Measurements from ENCODE around the gene VEGFA.

VEGFA gene

DNA sequence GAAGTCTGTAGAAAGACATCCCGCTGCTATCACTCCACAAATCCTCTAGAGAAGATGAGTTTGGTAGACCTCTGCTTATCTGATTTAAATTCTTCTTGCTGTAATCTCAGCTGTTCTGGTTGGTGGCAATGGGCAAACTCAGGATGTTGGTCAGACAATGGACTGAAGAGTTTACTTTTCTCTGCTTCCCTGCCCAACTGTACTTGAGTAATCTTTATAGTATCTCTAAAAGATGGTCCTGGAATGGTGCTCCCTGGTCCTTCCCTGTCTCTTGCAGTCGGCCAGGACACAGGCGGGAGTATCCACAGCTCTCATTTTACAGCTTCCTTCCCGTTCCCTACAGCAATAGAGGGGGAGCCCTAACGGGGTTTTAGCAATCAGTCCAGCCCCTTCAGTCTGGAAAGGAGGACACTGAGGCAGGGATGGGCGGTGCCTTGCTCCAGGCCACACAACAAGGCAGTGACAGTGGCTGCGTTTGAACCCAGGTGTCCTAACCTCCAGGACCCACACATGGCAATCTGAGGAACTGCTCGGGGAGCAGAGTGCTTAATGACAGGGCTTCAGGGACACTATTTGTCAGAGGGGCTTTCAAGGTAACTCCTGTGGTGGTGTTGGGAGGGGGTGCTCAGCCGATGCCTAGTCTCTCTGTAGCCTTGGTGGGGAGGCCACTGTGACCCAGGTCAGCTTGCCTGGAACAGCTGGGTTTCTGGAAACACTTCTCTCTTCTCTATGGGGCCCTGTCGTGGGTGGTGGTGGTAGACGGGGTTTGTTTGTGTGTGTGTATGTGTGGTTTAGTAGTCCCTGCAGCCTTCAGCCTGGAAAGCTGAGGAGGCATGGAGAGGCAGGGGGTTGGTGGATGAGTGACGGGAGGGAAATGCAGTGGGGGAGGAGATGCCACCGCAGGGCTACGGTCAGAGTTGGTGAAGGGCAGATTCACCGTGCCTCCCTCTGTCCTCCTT lies 9.5 kb upstream of the VEGFA start:
- DNase-seq, result peak; percentile 38

DNA sequence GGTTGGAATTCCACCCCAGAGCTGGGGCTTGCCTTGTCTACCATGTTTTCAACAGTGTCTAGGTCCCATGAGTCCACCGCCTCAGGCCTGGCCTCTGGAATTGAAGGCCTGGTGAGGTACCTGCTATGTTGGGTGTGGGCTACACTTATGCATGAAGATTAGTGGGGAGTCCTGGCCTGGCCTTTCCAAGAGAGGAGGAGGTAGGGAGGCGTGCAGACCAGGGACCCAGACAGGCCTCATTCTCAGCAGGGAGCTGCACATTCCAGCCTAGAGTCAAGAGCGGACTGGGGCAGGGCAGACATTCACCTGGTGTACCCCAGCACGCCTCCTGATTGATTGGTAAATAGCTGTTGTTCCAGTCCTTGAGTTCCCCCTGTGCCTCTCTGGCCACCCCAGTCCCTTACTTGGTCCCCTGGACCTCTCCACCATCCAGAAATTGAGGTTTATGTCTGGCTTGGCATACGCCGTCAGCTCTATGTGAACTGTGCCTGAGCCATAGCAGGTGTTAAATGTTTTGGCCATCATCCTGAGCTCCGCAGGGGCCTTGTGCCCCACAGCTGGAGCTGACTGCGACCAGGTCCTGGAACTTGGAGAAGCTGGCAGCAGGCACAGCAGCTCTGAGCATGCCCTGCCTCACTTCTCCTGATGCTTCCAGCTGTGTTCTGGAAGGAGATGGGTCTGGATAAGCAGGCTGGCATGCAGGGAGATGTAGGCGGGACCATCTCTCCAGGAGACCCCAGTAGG lies 8.2 kb upstream of the VEGFA start:
- peak; percentile 53 for DNase-seq

DNA sequence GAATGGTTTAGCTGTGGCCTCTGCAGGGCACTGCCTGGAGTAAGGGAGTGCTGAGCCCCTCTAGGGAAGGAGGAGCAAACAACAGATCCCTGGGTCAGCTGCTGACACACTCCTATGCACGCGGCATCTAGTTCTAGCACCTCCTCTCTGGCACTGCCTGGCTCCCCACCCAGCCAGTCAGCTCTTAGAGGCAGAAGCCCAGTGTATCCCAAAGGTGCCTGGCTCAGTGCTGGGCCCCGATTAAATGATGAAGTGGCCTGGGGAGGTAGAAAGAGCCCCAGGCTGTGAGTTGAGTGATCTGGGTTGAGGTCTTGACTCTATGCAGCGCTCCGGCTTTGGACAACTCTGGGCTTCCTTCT lies 7.6 kb upstream of the VEGFA start:
- DNase-seq, result no peak

DNA sequence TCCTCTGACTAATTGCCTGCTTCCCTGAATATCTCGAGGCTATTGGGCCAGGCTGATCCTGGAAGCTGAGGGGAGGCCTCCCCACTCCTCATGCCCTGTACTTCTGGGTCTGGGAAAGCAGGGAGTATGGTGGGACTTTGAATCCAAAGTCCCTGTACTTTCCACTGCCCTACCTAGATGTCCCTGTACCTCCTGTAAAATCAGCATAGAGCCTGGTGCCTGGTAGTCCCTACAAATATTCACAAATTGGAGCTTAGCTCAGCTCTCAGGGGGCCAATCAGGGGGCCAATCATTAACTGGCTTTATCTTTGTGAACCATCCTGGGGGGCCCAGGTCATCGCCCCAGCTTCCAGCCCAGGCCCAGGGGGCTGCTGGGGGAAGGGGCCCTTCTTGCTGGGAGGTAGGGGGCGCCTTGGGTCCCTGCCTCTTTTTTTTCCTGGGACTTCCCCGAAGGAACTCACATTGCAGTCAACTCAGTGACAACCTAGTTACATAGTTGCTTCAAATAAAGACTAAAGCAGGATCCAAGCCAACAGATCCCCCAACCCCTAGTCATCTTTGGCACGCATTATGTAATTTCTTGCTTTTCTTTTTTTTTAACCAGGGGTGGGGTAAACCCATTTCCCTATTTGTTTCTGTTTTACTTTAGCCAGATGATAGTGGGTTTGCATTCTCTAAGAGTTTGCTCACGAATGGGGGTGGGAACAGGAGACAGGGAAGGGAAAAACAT lies 6.9 kb upstream of the VEGFA start:
- peak; percentile 12 for DNase-seq

DNA sequence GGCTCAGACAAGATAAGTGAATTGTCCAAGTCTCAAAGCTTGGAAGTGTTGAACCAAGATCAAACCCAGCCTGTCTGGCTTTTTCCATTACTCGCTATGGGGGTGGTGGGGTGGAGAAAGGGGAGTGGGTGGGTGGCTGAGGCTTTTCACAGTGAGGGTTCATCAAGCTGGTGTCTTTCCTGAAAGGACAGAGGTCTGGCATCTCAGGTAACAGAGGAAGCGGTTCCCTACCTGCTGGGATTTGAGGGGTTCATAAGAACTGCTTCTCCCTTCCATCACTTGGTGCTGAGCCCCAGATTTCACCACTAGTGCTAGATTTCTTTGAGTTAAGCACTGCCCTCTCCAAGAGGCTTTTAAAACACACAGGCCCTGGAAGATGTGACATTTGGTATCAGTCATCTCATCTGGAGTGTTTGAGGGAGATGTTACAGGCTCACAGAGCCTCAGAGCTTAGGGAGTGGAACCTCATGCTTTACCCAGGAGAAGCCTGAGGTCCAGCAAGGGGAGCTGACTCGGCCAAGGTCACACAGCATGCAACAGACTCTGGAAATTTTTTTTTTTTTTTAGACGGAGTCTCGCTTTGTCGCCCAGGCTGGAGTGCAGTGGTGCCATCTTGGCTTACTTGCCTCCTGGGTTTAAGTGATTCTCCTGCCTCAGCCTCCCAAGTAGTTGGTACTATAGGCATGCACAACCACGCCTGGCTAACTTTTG lies 6.0 kb upstream of the VEGFA start:
- DNase-seq, result peak; percentile 19

DNA sequence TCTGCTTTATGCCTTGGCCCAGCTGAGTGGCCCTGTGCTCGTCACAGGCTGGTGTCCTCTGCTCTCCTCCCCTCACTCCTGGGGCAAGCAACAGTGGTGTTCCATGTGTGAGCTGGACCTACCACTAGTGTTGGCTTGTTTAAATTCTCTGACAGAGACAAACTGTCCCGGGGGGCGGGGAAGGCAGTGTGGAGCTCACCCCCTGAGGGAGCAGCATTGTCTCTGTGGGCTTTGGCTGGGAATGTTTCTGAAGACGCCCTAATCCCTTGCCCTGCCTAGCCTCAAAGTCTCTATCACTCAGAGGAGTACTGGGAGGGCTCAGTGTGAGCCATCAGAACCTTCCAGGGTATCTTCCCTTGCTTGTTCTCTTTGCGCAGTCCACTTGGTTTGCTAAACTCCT lies 5.2 kb upstream of the VEGFA start:
- DNase-seq, result peak; percentile 8

DNA sequence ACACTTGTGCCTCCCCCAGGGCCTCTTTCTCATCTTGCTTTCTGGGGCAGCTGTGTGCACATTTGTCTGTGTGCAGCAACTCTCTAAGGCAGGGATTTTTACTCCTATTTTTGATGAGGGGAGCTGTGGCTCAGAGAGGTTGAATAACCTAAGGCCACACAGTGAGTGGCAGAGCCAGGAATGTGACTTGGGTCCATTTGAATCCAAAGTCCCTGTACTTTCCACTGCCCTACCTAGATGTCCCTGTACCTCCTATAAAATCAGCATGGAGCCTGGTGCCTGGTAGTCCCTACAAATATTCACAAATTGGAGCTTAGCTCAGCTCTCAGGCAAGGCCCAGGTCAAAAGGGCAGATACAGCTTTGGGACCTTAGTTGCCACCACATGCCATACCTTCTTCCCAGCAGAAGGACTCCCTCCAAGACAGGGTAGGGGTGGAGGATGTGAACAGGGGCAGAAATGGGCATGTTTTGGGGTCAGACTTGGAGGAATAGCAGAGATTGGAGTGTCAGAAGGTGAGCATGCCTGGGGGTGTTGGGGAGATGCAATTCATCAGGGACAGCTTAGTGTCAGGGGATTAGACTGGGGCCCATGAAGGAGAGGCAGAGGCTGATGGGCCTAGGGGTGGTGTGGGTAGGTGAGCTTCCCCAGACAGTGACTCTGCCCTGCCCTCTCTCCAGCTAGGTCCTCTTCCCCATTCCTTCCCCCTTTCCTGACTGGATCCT lies 4.1 kb upstream of the VEGFA start:
- peak; percentile 20 for DNase-seq

DNA sequence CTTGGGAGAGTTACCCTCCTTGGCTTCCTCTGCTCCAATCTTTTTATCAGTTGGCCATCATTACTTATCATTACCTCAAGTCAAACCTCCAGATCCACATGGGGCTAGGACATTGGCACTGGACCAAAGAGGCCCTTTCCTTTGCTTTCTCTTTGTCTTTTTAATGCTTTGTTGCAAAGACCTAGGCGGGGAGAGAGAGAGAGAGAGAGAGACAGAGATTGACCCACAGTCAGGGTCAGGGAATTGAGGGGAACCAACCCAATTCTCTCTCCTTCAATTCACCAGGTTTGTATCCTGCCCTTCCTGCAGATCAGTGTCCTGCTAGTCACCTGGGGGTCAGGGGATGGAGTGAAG lies 3.5 kb upstream of the VEGFA start:
- peak; percentile 25 for DNase-seq

DNA sequence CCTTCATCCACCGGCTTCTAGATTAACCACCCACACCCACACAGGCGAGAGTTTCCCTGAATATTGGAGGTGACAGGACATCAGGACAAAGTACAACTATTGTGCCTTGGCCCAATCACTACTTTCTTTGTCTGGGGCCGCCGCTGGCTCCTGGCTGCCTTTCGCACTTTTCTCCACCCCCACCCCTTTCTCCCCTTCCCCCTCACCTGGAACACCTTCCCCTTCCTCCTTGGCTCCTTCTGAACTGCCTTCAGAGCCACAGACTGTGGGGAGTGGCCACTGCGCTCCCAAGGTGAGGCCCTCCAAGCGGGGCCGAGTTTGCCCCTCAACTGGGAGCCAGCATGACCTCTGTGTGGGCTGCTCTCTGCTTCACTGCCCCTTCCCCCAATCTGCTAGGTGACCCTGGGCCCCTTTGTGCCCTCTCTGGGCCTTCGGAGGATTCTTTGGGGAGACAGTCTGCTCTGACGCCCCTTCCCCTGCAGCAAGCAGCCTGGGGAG lies 3.0 kb upstream of the VEGFA start:
- peak; percentile 31 for DNase-seq

DNA sequence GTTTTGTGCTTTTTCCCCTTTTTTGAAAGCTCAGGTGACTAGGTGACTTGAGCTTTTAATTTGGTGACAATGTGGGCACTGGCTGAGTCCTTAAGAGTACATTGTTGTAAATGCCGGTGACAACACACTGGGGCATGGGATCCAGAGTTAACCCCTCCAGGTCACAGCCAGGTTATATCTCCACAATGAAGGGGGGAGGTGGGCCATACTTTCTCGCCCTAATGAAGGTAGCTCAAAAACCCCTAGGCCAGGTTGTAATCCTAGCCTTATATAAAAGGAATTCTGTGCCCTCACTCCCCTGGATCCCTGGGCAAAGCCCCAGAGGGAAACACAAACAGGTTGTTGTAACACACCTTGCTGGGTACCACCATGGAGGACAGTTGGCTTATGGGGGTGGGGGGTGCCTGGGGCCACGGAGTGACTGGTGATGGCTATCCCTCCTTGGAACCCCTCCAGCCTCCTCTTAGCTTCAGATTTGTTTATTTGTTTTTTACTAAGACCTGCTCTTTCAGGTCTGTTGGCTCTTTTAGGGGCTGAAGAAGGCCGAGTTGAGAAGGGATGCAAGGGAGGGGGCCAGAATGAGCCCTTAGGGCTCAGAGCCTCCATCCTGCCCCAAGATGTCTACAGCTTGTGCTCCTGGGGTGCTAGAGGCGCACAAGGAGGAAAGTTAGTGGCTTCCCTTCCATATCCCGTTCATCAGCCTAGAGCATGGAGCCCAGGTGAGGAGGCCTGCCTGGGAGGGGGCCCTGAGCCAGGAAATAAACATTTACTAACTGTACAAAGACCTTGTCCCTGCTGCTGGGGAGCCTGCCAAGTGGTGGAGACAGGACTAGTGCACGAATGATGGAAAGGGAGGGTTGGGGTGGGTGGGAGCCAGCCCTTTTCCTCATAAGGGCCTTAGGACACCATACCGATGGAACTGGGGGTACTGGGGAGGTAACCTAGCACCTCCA lies 2.2 kb upstream of the VEGFA start:
- DNase-seq, result peak; percentile 46

DNA sequence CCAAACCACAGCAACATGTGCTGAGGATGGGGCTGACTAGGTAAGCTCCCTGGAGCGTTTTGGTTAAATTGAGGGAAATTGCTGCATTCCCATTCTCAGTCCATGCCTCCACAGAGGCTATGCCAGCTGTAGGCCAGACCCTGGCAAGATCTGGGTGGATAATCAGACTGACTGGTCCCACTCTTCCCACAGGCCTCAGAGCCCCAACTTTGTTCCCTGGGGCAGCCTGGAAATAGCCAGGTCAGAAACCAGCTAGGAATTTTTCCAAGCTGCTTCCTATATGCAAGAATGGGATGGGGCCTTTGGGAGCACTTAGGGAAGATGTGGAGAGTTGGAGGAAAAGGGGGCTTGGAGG lies 1.5 kb upstream of the VEGFA start:
- DNase-seq, result no peak

DNA sequence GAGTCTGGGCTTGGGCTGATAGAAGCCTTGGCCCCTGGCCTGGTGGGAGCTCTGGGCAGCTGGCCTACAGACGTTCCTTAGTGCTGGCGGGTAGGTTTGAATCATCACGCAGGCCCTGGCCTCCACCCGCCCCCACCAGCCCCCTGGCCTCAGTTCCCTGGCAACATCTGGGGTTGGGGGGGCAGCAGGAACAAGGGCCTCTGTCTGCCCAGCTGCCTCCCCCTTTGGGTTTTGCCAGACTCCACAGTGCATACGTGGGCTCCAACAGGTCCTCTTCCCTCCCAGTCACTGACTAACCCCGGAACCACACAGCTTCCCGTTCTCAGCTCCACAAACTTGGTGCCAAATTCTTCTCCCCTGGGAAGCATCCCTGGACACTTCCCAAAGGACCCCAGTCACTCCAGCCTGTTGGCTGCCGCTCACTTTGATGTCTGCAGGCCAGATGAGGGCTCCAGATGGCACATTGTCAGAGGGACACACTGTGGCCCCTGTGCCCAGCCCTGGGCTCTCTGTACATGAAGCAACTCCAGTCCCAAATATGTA lies 957 bp upstream of the VEGFA start:
- DNase-seq, result peak; percentile 94

DNA sequence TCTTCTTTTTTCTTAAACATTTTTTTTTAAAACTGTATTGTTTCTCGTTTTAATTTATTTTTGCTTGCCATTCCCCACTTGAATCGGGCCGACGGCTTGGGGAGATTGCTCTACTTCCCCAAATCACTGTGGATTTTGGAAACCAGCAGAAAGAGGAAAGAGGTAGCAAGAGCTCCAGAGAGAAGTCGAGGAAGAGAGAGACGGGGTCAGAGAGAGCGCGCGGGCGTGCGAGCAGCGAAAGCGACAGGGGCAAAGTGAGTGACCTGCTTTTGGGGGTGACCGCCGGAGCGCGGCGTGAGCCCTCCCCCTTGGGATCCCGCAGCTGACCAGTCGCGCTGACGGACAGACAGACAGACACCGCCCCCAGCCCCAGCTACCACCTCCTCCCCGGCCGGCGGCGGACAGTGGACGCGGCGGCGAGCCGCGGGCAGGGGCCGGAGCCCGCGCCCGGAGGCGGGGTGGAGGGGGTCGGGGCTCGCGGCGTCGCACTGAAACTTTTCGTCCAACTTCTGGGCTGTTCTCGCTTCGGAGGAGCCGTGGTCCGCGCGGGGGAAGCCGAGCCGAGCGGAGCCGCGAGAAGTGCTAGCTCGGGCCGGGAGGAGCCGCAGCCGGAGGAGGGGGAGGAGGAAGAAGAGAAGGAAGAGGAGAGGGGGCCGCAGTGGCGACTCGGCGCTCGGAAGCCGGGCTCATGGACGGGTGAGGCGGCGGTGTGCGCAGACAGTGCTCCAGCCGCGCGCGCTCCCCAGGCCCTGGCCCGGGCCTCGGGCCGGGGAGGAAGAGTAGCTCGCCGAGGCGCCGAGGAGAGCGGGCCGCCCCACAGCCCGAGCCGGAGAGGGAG lies 580 bp downstream of the VEGFA start:
- DNase-seq, result peak; percentile 76

DNA sequence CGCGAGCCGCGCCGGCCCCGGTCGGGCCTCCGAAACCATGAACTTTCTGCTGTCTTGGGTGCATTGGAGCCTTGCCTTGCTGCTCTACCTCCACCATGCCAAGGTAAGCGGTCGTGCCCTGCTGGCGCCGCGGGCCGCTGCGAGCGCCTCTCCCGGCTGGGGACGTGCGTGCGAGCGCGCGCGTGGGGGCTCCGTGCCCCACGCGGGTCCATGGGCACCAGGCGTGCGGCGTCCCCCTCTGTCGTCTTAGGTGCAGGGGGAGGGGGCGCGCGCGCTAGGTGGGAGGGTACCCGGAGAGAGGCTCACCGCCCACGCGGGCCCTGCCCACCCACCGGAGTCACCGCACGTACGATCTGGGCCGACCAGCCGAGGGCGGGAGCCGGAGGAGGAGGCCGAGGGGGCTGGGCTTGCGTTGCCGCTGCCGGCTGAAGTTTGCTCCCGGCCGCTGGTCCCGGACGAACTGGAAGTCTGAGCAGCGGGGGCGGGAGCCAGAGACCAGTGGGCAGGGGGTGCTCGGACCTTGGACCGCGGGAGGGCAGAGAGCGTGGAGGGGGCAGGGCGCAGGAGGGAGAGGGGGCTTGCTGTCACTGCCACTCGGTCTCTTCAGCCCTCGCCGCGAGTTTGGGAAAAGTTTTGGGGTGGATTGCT lies 1.3 kb downstream of the VEGFA start:
- peak; percentile 81 for DNase-seq

DNA sequence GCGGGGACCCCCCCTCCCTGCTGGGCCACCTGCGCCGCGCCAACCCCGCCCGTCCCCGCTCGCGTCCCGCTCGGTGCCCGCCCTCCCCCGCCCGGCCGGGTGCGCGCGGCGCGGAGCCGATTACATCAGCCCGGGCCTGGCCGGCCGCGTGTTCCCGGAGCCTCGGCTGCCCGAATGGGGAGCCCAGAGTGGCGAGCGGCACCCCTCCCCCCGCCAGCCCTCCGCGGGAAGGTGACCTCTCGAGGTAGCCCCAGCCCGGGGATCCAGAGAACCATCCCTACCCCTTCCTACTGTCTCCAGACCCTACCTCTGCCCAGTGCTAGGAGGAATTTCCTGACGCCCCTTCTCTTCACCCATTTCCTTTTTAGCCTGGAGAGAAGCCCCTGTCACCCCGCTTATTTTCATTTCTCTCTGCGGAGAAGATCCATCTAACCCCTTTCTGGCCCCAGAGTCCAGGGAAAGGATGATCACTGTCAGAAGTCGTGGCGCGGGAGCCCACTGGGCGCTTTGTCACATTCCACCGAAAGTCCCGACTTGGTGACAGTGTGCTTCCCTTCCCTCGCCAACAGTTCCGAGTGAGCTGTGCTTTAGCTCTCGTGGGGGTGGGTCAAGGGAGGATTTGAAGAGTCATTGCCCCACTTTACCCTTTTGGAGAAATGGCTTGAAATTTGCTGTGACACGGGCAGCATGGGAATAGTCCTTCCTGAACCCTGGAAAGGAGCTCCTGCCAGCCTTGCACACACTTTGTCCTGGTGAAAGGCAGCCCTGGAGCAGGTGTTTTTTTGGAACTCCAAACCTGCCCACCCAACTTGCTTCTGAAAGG lies 2.1 kb downstream of the VEGFA start:
- DNase-seq, result peak; percentile 68

DNA sequence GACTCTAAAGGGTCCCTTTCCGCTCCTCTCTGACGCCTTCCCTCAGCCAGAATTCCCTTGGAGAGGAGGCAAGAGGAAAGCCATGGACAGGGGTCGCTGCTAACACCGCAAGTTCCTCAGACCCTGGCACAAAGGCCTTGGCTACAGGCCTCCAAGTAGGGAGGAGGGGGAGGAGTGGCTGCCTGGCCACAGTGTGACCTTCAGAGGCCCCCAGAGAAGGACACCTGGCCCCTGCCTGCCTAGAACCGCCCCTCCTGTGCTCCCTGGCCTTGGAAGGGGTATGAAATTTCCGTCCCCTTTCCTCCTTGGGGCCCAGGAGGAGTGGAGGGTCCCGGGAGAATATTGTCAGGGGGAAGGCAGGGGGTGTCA lies 2.7 kb downstream of the VEGFA start:
- peak; percentile 58 for DNase-seq

DNA sequence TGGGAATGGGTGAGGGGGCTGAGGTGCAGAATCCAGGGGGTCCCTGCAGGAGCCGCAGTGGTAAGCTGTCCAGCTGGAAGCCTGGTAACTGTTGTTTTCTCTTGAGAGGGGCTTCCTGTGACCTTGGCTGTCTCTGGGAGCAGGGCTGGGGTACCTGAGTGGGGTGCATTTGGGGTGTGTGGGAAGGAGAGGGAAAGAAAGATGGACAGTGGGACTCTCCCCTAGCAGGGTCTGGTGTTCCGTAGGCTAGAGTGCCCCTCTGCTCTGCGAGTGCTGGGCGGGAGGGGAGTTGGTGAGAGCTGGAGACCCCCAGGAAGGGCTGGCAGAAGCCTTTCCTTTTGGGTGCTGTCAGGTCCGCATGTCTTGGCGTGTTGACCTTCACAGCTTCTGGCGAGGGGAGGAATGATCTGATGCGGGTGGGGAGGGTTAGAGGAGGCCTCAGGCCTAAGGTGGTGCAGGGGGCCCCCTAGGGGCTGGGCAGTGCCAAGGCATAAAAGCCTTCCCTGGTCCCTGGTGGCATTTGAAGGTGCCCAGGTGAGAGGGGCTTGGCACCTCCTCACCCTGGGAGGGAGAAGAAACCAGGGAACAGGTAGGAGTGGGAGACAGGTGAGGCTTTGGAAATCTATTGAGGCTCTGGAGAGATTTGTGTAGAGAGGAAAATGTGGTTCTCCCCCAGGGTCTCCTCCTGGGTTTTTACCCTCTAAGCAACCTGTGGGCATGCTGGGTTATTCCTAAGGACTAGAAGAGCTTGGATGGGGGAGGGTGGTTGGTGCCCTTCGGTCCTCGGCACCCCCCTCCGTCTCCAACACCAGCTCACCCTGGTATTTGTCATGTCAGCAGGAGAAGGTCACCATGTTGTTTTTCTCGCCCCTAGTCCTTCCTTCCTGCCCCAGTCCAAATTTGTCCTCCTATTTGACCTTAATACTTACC lies 3.3 kb downstream of the VEGFA start:
- peak; percentile 34 for DNase-seq
